DOHH2 (cell line): ENCODE results near the gene TXNRD2.
"Not testable (repeated sequence)": the region's sequence is repeated elsewhere in the genome, so short reads cannot be mapped to it uniquely, and the experiment has no call there.

Experiments
- H3F3A ChIP-seq: fragments of 200-600 bp; sonication (generic), shearing (Covaris generic); 2 replicates; pipeline ENCODE4 v1.6.0; 2016; ENCODE audit warnings: antibody characterized with exemption, mild to moderate bottlenecking; ENCODE audit not compliant: control insufficient read depth, insufficient read depth
- H3K27ac ChIP-seq: fragments of 200-600 bp; sonication (generic); 2 replicates; pipeline ENCODE4 v1.5.1; 2014; ENCODE audit warnings: low read depth, mild to moderate bottlenecking, low read length, moderate library complexity
- H3K27me3 ChIP-seq: fragments of 200-600 bp; sonication (generic); 2 replicates; pipeline ENCODE4 v1.6.1; 2014; ENCODE audit warnings: mild to moderate bottlenecking, low read length, mixed read lengths; ENCODE audit not compliant: control insufficient read depth
- H3K36me3 ChIP-seq: fragments of 200-600 bp; sonication (generic); 2 replicates; pipeline ENCODE4 v1.6.1; 2014; ENCODE audit warnings: mild to moderate bottlenecking, low read length, moderate library complexity, mixed read lengths; ENCODE audit not compliant: control insufficient read depth
- H3K4me1 ChIP-seq: fragments of 200-600 bp; sonication (generic); 2 replicates; pipeline ENCODE4 v1.6.1; 2014; ENCODE audit warnings: mild to moderate bottlenecking, low read length, mixed read lengths; ENCODE audit not compliant: control insufficient read depth
- H3K4me2 ChIP-seq: fragments of 200-600 bp; sonication (generic); 2 replicates; pipeline ENCODE4 v1.6.0; 2014; ENCODE audit warnings: mild to moderate bottlenecking, low read length, moderate library complexity
- H3K4me3 ChIP-seq: fragments of 200-600 bp; sonication (generic); 2 replicates; pipeline ENCODE4 v1.5.1; 2014; ENCODE audit warnings: mild to moderate bottlenecking, low read length, mixed read lengths
- H3K79me2 ChIP-seq: fragments of 200-600 bp; sonication (generic); 2 replicates; pipeline ENCODE4 v1.6.1; 2014; ENCODE audit warnings: mild to moderate bottlenecking, low read length, mixed read lengths; ENCODE audit not compliant: control insufficient read depth
- H3K9me2 ChIP-seq: fragments of 200-600 bp; sonication (generic); replicated peaks from 2 replicates; pipeline ENCODE4 v1.6.1; 2014; ENCODE audit warnings: mild to moderate bottlenecking, low read length, mixed read lengths; ENCODE audit not compliant: control insufficient read depth
- H3K9me3 ChIP-seq: fragments of 200-600 bp; sonication (generic); 2 replicates; pipeline ENCODE4 v1.6.1; 2014; ENCODE audit warnings: antibody characterized with exemption, low read length, mixed read lengths; ENCODE audit not compliant: control insufficient read depth, insufficient read depth
- H4K20me1 ChIP-seq: fragments of 200-600 bp; sonication (generic); 2 replicates; pipeline ENCODE4 v1.6.0; 2014; ENCODE audit warnings: low read depth, mild to moderate bottlenecking, antibody characterized with exemption, low read length, moderate library complexity; ENCODE audit not compliant: control insufficient read depth, insufficient read depth
- EZH2phosphoT487 ChIP-seq: fragments of 200-600 bp; sonication (generic); IDR thresholded peaks from 2 replicates; pipeline ENCODE4 v1.6.1; 2017; ENCODE audit warnings: borderline replicate concordance, mild to moderate bottlenecking, antibody characterized with exemption, low read length, moderate library complexity, mixed read lengths
- TF ChIP-seq, protein P1 (sequence below): fragments of 200-600 bp; sonication (generic); IDR thresholded peaks from one replicate; pipeline ENCODE4 v1.5.1; 2014; ENCODE audit warnings: antibody characterized with exemption, mild to moderate bottlenecking, low read depth, low read length; ENCODE audit not compliant: poor library complexity, severe bottlenecking

Gene TXNRD2

GRCh38 chr22:19885841-19886592 is 55.6 kb downstream of the TXNRD2 start:
- peaks cover 6% of the 10 kb centered on the region; the same call in 1 of the 2 replicates for H3F3A ChIP-seq
- H3K79me2 ChIP-seq, result no peaks in the 10 kb centered on the region
- no peaks in the 10 kb centered on the region for H3K27me3 ChIP-seq
- no peaks in the 10 kb centered on the region for H3K9me2 ChIP-seq
- TF ChIP-seq EZH2phosphoT487, result no peak
- TF ChIP-seq, protein P1, sequence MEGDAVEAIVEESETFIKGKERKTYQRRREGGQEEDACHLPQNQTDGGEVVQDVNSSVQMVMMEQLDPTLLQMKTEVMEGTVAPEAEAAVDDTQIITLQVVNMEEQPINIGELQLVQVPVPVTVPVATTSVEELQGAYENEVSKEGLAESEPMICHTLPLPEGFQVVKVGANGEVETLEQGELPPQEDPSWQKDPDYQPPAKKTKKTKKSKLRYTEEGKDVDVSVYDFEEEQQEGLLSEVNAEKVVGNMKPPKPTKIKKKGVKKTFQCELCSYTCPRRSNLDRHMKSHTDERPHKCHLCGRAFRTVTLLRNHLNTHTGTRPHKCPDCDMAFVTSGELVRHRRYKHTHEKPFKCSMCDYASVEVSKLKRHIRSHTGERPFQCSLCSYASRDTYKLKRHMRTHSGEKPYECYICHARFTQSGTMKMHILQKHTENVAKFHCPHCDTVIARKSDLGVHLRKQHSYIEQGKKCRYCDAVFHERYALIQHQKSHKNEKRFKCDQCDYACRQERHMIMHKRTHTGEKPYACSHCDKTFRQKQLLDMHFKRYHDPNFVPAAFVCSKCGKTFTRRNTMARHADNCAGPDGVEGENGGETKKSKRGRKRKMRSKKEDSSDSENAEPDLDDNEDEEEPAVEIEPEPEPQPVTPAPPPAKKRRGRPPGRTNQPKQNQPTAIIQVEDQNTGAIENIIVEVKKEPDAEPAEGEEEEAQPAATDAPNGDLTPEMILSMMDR, result no peak
- H3K27ac ChIP-seq, result peak overlapping the region; percentile 58
- no peaks in the 10 kb centered on the region for H4K20me1 ChIP-seq
- peaks cover 4% of the 10 kb centered on the region for H3K36me3 ChIP-seq
- peak overlapping the region; percentile 43; the same call in 1 of the 2 replicates for H3K4me3 ChIP-seq
- peak overlapping the region; percentile 63 for H3K4me2 ChIP-seq
- no peaks in the 10 kb centered on the region for H3K9me3 ChIP-seq
- peaks cover 41% of the 10 kb centered on the region for H3K4me1 ChIP-seq

DNA sequence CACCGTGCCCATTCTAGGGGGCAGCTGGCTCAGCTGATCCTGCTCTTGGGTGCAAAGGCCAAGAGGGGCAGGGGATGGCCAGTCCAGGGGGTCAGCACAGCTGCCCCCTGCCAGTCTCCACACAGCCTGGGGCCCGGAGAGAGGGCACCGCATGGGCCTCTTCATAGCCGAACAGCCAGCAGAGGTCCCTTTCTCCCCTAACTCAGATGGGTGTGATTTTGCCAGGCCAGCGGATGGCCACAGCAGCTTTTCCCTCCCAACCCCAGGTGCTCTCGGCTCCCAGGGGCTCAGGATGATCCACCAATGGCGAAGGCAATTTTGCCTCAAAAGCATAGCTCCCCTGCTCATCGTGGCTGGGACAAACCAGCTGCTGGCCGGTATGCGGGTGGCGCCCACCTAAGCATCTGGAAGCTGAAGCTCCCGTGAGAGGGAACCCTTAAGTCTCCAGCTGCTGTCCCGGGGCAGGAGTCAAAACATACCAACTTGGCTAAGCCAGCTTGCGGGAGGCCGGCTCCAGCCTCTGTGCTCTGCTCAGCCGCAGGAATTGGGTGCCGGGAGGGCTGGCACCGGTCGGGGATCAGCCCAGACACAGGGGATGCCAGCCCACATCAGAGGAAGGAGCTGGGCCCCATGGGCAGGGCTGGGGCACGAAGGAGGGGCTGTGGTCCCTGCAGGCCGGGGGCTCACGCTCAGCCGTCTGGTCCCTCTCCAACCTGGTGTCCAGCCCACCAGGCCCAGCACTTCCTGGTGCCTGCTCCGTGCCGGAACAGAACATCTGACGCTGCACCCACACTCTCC is 56.5 kb downstream of the TXNRD2 start:
- Histone ChIP-seq H3K4me1 (peaks cover 33% of the 10 kb centered on the region), H3K27ac (no peak overlapping the region), H3K4me3 (no peak overlapping the region), H3K9me3 (no peaks in the 10 kb centered on the region), H4K20me1 (no peaks in the 10 kb centered on the region), H3K79me2 (no peaks in the 10 kb centered on the region), H3K36me3 (no peaks in the 10 kb centered on the region), H3K9me2 (no peaks in the 10 kb centered on the region), H3F3A (peaks cover 6% of the 10 kb centered on the region; the same call in 1 of the 2 replicates), H3K4me2 (no peak overlapping the region), H3K27me3 (no peaks in the 10 kb centered on the region)
- no peak for TF ChIP-seq EZH2phosphoT487
- TF ChIP-seq, protein P1, result no peak

- H3K79me2 ChIP-seq, result no peaks in the 10 kb centered on the region
- no peaks in the 10 kb centered on the region for H4K20me1 ChIP-seq
- H3K9me3 ChIP-seq, result no peaks in the 10 kb centered on the region
- no peak overlapping the region for H3K4me2 ChIP-seq
- H3K9me2 ChIP-seq, result no peaks in the 10 kb centered on the region
- no peaks in the 10 kb centered on the region for H3K36me3 ChIP-seq
- TF ChIP-seq, protein P1, result no peak
- TF ChIP-seq EZH2phosphoT487, result no peak
- H3K4me3 ChIP-seq, result no peak overlapping the region
- no peaks in the 10 kb centered on the region for H3K27me3 ChIP-seq
- no peak overlapping the region for H3K27ac ChIP-seq
- H3K4me1 ChIP-seq, result peaks cover 26% of the 10 kb centered on the region
- H3F3A ChIP-seq, result no peaks in the 10 kb centered on the region
These were observed 57.3 kb downstream of the TXNRD2 start for GRCh38 chr22:19884161-19884953.

DNA sequence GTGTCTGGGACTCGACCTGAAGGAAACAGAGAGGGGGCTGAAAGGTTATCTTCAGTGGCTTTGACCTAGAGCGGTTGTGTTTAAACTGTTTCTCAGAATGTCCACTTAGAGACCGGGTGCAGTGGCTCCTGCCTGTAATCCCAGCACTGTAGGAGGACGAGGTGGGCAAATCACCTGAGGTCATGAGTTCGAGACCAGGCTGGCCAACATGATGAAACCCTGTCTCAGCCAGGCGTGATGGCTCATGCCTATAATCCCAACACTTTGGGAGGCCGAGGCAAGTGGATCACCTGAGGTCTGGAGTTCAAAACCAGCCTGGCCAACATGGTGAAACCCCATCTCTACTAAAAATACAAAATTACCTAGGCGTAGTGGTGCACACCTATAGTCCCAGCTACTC is 58.2 kb downstream of the TXNRD2 start:
- not testable (repeated sequence) for H3K79me2 ChIP-seq, H3F3A ChIP-seq, H3K36me3 ChIP-seq, H3K9me3 ChIP-seq, H3K4me2 ChIP-seq, H3K27ac ChIP-seq, H3K27me3 ChIP-seq, H3K4me3 ChIP-seq, H3K9me2 ChIP-seq, H4K20me1 ChIP-seq
- H3K4me1 ChIP-seq, result peaks cover 26% of the 10 kb centered on the region
